ENCODE measurements around the gene ICAM5.
"Not testable (repeated sequence)": the region's sequence is repeated elsewhere in the genome, so short reads cannot be mapped to it uniquely, and the experiment has no call there.

DNA sequence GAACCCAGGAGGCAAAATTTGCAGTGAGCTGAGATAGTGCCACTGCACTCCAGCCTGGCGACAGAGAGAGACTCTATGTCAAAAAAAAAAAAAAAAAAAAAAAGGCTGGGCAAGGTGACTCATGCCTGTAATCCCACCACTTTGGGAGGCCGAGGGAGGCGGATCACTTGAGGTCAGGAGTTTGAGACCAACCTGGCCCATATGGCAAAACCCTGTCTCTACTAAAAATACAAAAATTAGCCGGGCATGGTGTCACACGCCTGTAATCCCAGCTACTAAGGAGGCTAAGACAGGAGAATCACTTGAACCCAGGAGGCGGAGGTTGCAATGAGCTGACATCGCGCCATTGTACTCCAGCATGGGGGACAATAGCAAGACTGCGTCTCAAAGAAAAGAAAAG, 47.0 kb downstream of the ICAM5 start:
- not testable (repeated sequence) for TF ChIP-seq CTCF (IDR thresholded peaks at IDR 0.05; ENCODE audit: insufficient read depth, low read length, poor library complexity, severe bottlenecking); EZH2phosphoT487 (conservative IDR thresholded peaks at IDR 0.05; ENCODE audit: low read length)

Data from SU-DHL-6 (cell line).